Measurements from ENCODE around the gene ALS2CL.

Gene ALS2CL

GRCh38 chr3:46624533-46624932, 68.9 kb downstream of the ALS2CL start:
- Histone ChIP-seq H3K9me3 (ENCODE audit: control insufficient read depth, insufficient read depth, low read depth, low read length) (no peaks in the 10 kb centered on the region), H3K4me1 (ENCODE audit: control insufficient read depth, insufficient read depth, low read length) (peaks cover 32% of the 10 kb centered on the region), H3K27me3 (ENCODE audit: control insufficient read depth, insufficient read depth, low read length) (no peaks in the 10 kb centered on the region), H3K27ac (ENCODE audit: low read depth, low read length) (no peak overlapping the region), H3K4me3 (ENCODE audit: low read depth, low read length) (no peak overlapping the region), H3K9ac (ENCODE audit: low read length) (no peak overlapping the region), H3K36me3 (ENCODE audit: control insufficient read depth, insufficient read depth, low read length) (no peaks in the 10 kb centered on the region)

DNA sequence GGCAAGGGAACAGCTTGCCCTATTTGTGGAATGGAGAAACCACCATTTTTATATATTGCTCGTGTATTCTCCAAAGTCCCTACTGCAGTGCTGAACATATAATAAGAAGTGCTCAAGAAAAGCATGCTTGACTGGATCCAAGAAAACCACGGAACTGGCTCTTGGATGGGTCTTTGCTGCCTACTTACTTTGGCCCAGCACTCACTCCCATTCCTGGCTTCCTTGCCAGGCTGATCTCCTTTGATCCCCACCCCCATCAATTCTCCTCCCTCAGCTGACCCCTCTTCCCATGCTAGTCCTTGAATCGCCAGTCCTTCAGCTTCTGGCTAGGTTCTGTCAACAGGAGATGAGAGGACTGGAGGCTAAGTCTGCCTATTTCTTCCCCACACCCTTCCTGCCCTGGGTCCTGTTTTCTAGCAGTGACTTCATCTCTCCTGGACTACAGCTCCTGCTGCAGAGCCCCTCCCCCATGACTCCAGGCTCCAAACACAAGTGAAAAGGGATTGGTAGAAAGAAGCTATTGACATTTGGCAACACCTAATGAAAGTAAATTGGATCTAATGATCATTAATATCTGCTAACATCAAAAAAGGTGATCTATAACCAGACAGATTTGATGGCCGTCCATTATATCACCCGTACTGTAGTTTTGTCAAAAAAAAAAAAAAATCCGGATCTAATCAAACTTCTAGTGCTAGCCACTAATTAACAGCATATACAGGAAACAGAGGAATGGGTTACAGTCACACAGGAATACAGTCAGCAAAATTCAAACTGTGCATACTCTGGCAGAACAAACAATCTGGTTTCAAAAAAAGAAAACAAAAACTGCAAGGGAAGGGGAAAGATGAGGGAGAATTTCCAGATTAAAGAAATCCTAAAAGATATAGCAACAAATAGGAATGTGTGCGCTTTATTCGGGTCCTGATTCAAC, 73.4 kb downstream of the ALS2CL start:
- Histone ChIP-seq H3K4me3 (ENCODE audit: low read depth, low read length) (peak overlapping the region; percentile 3; the same call in 1 of the 2 replicates), H3K36me3 (ENCODE audit: control insufficient read depth, insufficient read depth, low read length) (no peaks in the 10 kb centered on the region), H3K9me3 (ENCODE audit: control insufficient read depth, insufficient read depth, low read depth, low read length) (no peaks in the 10 kb centered on the region), H3K4me1 (ENCODE audit: control insufficient read depth, insufficient read depth, low read length) (peaks cover 16% of the 10 kb centered on the region), H3K27me3 (ENCODE audit: control insufficient read depth, insufficient read depth, low read length) (no peaks in the 10 kb centered on the region), H3K9ac (ENCODE audit: low read length) (no peak overlapping the region), H3K27ac (ENCODE audit: low read depth, low read length) (no peak overlapping the region)
